GM19397 (cell line): ENCODE results near the gene IGF2.

Source experiments
- ATAC-seq: cut with Tn5 transposase; IDR thresholded peaks from one replicate; pipeline ENCODE4 v1.9.1; 2021; ENCODE audit warnings: mild to moderate bottlenecking, moderate library complexity; ENCODE audit not compliant: unreplicated experiment

The IGF2 gene

GRCh38 chr11:2137202-2138067 is 1.8 kb downstream of the IGF2 start:
- no peak for ATAC-seq

- ATAC-seq: no peak
Measured at GRCh38 chr11:2136952-2137201, 2.3 kb downstream of the IGF2 start.

GRCh38 chr11:2136209-2136951 is 2.8 kb downstream of the IGF2 start:
- ATAC-seq: no peak

GRCh38 chr11:2135648-2136201 is 3.5 kb downstream of the IGF2 start:
- ATAC-seq: no peak

- ATAC-seq: no peak
Measured at GRCh38 chr11:2135018-2135569, 4.1 kb downstream of the IGF2 start.

- no peak for ATAC-seq
Measured at GRCh38 chr11:2134022-2135010, 4.9 kb downstream of the IGF2 start.

GRCh38 chr11:2133241-2134021 is 5.8 kb downstream of the IGF2 start:
- no peak for ATAC-seq

- ATAC-seq: no peak
Measured at GRCh38 chr11:2132874-2133240, 6.3 kb downstream of the IGF2 start.

- ATAC-seq: no peak
Measured at GRCh38 chr11:2132246-2132645, 6.9 kb downstream of the IGF2 start.

GRCh38 chr11:2131371-2132236 is 7.6 kb downstream of the IGF2 start:
- ATAC-seq: no peak

GRCh38 chr11:2130881-2131352 is 8.3 kb downstream of the IGF2 start:
- no peak for ATAC-seq

- no peak for ATAC-seq
Measured at GRCh38 chr11:2129699-2130366, 9.4 kb downstream of the IGF2 start.

GRCh38 chr11:2129308-2129698 is 9.9 kb downstream of the IGF2 start:
- ATAC-seq: no peak

- ATAC-seq: no peak
Measured at GRCh38 chr11:2128511-2129307, 10.5 kb downstream of the IGF2 start.

GRCh38 chr11:2128130-2128510 is 11.1 kb downstream of the IGF2 start:
- no peak for ATAC-seq

GRCh38 chr11:2127482-2128129 is 11.6 kb downstream of the IGF2 start:
- no peak for ATAC-seq

GRCh38 chr11:2126520-2127085 is 12.6 kb downstream of the IGF2 start:
- no peak for ATAC-seq
